Large intestine (tissue), 3 donors: Measurements from ENCODE around the gene SLC2A13. TPM values are rescaled to one million over a fixed set of nuclear protein-coding genes. Genes with fewer than 3 reads are reported as not detected.

Source experiments
- DNase-seq, 2 donors: peaks; one replicate each; pipeline versions ENCODE4 v3.0.0 to v3.0.0-alpha.2; 2013
- H3K27ac ChIP-seq: one replicate; pipeline ENCODE4 v1.5.1; 2013; ENCODE audit warnings: low read length
- H3K27me3 ChIP-seq: 2 replicates; pipeline ENCODE4 v1.6.1; 2013; ENCODE audit warnings: low read length; ENCODE audit not compliant: control insufficient read depth, insufficient read depth
- H3K36me3 ChIP-seq: 2 replicates; pipeline ENCODE4 v1.6.1; 2013; ENCODE audit warnings: low read length; ENCODE audit not compliant: control insufficient read depth, insufficient read depth
- H3K4me1 ChIP-seq: one replicate; pipeline ENCODE4 v1.6.1; 2013; ENCODE audit warnings: low read length; ENCODE audit not compliant: control insufficient read depth, insufficient read depth
- H3K4me3 ChIP-seq: one replicate; pipeline ENCODE4 v1.5.1; 2013; ENCODE audit warnings: low read length
- H3K9me3 ChIP-seq: one replicate; pipeline ENCODE4 v1.6.1; 2013; ENCODE audit warnings: mild to moderate bottlenecking, low read depth, low read length, moderate library complexity; ENCODE audit not compliant: control insufficient read depth
- WGBS: methylation state at CpG from one replicate; pipeline ENCODE4 v1.1.5; 2013; ENCODE audit warnings: low lambda C conversion rate; ENCODE audit not compliant: insufficient coverage; 5-methylcytosine and 5-hydroxymethylcytosine counted together
- polyA plus RNA-seq: library from polyadenylated mRNA; unstranded; fragments of 120-200 nt; gene quantifications from one replicate; pipeline ENCODE4 v1.2.1, GENCODE V29; 2013

Gene SLC2A13
- polyA plus RNA-seq, 1 donor: 21.4 TPM

- no peaks in the 10 kb centered on the region for H3K4me1 ChIP-seq
- no peak overlapping the region for H3K27ac ChIP-seq
- H3K27me3 ChIP-seq: no peaks in the 10 kb centered on the region
- H3K9me3 ChIP-seq: no peaks in the 10 kb centered on the region
- 100% methylated on average over 1 of the region's 5 CpGs for WGBS
- no peak for DNase-seq
- no peaks in the 10 kb centered on the region for H3K36me3 ChIP-seq
- H3K4me3 ChIP-seq: no peak overlapping the region
Measured at GRCh38 chr12:39984670-39985069, 121.2 kb downstream of the SLC2A13 start.

GRCh38 chr12:39975374-39975918 lies 130.4 kb downstream of the SLC2A13 start:
- WGBS: 100% methylated on average over 2 of the region's 5 CpGs
- Histone ChIP-seq H3K4me1 (no peaks in the 10 kb centered on the region), H3K9me3 (no peaks in the 10 kb centered on the region), H3K27me3 (no peaks in the 10 kb centered on the region), H3K27ac (no peak overlapping the region), H3K36me3 (no peaks in the 10 kb centered on the region), H3K4me3 (no peak overlapping the region)
- no peak for DNase-seq

GRCh38 chr12:39972119-39972518 lies 133.8 kb downstream of the SLC2A13 start:
- WGBS: no CpG with 5 or more reads among the region's 1 CpG
- no peak for DNase-seq
- Histone ChIP-seq H3K9me3 (no peaks in the 10 kb centered on the region), H3K4me1 (no peaks in the 10 kb centered on the region), H3K4me3 (no peak overlapping the region), H3K36me3 (no peaks in the 10 kb centered on the region), H3K27ac (no peak overlapping the region), H3K27me3 (no peaks in the 10 kb centered on the region)

GRCh38 chr12:39971348-39971747 lies 134.5 kb downstream of the SLC2A13 start:
- Histone ChIP-seq H3K36me3 (no peaks in the 10 kb centered on the region), H3K9me3 (no peaks in the 10 kb centered on the region), H3K27ac (no peak overlapping the region), H3K4me3 (no peak overlapping the region), H3K27me3 (no peaks in the 10 kb centered on the region), H3K4me1 (no peaks in the 10 kb centered on the region)
- WGBS: no CpG with 5 or more reads among the region's 1 CpG
- DNase-seq: no peak

DNA sequence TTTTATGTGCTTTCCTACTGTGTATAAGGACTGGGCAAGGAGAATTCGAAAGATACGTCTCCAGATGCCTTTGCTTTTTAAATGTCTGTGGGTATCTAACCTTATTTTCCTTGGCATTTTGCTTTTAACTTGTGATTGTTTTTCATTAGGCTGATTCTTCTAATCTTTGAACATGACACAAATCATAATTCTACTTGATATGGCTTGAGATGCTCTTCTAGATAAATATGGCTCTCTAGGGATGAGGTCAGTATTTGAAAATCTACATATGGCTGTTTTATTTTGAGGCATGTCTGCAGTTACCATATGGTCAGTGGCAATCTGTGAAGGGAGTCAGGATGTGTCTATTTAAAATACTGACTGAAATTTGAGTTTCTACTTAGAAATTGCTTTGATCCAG lies 139.2 kb downstream of the SLC2A13 start:
- H3K9me3 ChIP-seq: no peaks in the 10 kb centered on the region
- no peak for DNase-seq
- H3K27ac ChIP-seq: no peak overlapping the region
- 80% methylated on average over 1 of the region's 2 CpGs for WGBS
- no peaks in the 10 kb centered on the region for H3K27me3 ChIP-seq
- no peaks in the 10 kb centered on the region for H3K36me3 ChIP-seq
- H3K4me1 ChIP-seq: no peaks in the 10 kb centered on the region
- no peak overlapping the region for H3K4me3 ChIP-seq

DNA sequence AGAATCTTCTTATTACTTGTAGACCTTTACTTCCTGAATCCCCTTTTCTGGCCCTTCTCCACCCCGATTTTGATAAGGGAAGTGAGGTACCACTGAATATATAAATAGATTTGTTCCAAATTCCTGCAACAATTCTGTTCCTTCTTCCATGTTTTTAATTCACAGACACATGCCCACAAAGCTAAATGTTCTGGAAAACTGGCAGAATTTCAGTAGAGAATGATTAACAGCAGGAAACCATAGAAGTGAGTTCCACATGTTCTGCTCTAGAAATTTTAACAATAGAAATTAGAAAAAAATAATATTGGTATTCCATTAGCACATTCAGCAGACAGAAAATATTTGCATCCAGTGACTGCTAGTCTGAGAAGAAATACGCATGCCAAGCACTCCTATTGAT lies 139.6 kb downstream of the SLC2A13 start:
- H3K27ac ChIP-seq: no peak overlapping the region
- no peak overlapping the region for H3K4me3 ChIP-seq
- H3K27me3 ChIP-seq: no peaks in the 10 kb centered on the region
- 80% methylated on average over 1 of the region's 2 CpGs for WGBS
- no peak for DNase-seq
- no peaks in the 10 kb centered on the region for H3K4me1 ChIP-seq
- no peaks in the 10 kb centered on the region for H3K9me3 ChIP-seq
- H3K36me3 ChIP-seq: no peaks in the 10 kb centered on the region

- Histone ChIP-seq H3K9me3 (no peaks in the 10 kb centered on the region), H3K4me3 (no peak overlapping the region), H3K27me3 (no peaks in the 10 kb centered on the region), H3K27ac (no peak overlapping the region), H3K36me3 (no peaks in the 10 kb centered on the region), H3K4me1 (no peaks in the 10 kb centered on the region)
- WGBS: 94% methylated on average over 2 of the region's 2 CpGs
- DNase-seq: no peak
Measured at GRCh38 chr12:39959467-39959866, 146.4 kb downstream of the SLC2A13 start.

DNA sequence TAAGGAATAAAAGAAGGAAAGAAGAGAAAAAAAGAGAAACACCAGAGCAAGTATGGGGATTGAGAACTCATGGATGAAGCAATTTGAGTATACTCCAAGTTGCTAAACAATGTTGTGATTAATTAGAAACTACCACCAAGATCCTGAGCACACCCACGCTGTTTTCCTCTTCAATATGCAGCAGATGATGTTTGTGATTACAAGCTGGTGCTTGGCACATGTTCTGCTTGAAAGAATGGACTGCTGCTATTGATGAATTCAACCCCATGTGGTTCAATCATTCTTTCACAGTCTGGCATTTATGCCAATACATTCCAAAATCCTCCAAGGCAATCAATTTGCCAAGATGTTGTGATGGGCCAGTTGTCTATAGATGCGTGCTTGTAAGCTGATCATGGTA lies 146.8 kb downstream of the SLC2A13 start:
- H3K27ac ChIP-seq: no peak overlapping the region
- H3K36me3 ChIP-seq: no peaks in the 10 kb centered on the region
- H3K4me3 ChIP-seq: no peak overlapping the region
- H3K27me3 ChIP-seq: no peaks in the 10 kb centered on the region
- WGBS: no CpG with 5 or more reads among the region's 2 CpGs
- no peaks in the 10 kb centered on the region for H3K9me3 ChIP-seq
- no peak for DNase-seq
- no peaks in the 10 kb centered on the region for H3K4me1 ChIP-seq

GRCh38 chr12:39958377-39958776 lies 147.5 kb downstream of the SLC2A13 start:
- Histone ChIP-seq H3K27me3 (no peaks in the 10 kb centered on the region), H3K4me3 (no peak overlapping the region), H3K27ac (no peak overlapping the region), H3K9me3 (no peaks in the 10 kb centered on the region), H3K4me1 (no peaks in the 10 kb centered on the region), H3K36me3 (no peaks in the 10 kb centered on the region)
- DNase-seq: no peak
- no CpG with 5 or more reads among the region's 3 CpGs for WGBS

DNA sequence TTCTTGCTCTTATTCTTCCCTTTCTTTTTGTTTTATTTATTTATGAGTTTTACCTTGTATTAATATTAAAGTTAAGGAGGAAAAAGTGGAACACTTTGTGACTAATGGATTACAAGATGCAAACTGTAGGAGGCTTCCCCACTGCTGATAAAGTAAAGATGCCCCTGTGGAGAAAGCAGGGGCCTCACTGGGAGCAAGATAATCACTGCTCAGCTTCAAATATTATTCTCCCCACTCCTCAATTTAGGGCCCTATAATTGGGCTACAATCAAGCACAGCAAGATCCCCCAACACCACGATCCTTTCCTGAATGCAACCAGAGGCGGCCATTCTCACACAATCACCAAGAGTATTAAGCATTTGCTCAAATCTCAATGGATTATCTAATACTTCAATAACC lies 149.2 kb downstream of the SLC2A13 start:
- Histone ChIP-seq H3K27me3 (no peaks in the 10 kb centered on the region), H3K4me1 (no peaks in the 10 kb centered on the region), H3K4me3 (no peak overlapping the region), H3K9me3 (no peaks in the 10 kb centered on the region), H3K36me3 (no peaks in the 10 kb centered on the region), H3K27ac (no peak overlapping the region)
- no CpG with 5 or more reads among the region's 2 CpGs for WGBS
- no peak for DNase-seq
